ENCODE data around the gene SH2D6.
"Not testable (repeated sequence)": the region's sequence is repeated elsewhere in the genome, so short reads cannot be mapped to it uniquely, and the experiment has no call there.

DNA sequence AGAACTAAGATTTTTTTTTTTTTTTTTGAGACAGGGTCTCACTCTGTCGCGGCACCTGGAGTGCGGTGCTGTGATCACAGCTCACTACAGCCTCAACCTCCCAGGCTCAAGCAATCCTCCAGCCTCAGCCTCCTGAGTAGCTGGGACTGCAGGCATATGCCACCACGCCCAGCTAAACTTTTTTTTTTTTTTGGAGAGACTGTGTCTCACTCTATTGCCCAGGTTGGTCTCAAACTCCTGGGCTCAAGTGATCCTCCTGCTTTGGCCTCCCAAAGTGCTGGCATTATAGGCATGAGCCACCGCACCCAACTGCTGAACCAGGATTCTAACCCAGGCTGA lies 4.1 kb upstream of the SH2D6 start:
- TF ChIP-seq, protein P1, sequence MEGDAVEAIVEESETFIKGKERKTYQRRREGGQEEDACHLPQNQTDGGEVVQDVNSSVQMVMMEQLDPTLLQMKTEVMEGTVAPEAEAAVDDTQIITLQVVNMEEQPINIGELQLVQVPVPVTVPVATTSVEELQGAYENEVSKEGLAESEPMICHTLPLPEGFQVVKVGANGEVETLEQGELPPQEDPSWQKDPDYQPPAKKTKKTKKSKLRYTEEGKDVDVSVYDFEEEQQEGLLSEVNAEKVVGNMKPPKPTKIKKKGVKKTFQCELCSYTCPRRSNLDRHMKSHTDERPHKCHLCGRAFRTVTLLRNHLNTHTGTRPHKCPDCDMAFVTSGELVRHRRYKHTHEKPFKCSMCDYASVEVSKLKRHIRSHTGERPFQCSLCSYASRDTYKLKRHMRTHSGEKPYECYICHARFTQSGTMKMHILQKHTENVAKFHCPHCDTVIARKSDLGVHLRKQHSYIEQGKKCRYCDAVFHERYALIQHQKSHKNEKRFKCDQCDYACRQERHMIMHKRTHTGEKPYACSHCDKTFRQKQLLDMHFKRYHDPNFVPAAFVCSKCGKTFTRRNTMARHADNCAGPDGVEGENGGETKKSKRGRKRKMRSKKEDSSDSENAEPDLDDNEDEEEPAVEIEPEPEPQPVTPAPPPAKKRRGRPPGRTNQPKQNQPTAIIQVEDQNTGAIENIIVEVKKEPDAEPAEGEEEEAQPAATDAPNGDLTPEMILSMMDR (IDR thresholded peaks at IDR 0.05): not testable (repeated sequence)
- TF ChIP-seq EP300 (IDR thresholded peaks at IDR 0.05): not testable (repeated sequence)
